Measurements from ENCODE around the gene PCP4. TPM values are rescaled to one million over a fixed set of nuclear protein-coding genes. Genes with fewer than 3 reads are reported as not detected.

The PCP4 gene
- total and polyA plus RNA-seq, 9 of the 15 experiments (the other 6 are each of a cell fraction or from before 2014, with no cell fraction given), result not detected

GRCh38 chr21:39952265-39952664 is 85.0 kb downstream of the PCP4 start (continued):
- TF ChIP-seq RBM34 (IDR thresholded peaks at IDR 0.05; ENCODE audit: borderline replicate concordance, insufficient read depth, low read length), result no peak

DNA sequence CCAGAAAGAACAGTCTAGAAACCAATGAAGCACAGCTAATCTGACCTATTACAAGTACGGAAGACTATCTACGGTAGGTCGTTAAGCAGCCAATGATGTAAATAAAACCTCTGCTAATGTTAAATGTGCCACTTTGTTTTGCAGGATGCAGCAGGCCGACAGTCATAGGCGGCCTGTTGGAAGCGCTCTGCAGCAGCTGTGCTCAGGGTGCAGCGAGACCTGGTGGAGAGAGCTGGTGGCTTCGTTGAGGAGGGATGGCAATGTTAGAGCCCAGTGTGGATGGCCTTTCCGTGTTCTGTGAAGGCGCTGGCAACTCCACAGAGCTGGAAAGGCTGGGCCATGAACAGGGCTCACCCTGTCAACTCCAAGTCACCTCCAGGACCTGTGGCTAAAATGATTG is 87.3 kb downstream of the PCP4 start:
- no peak for FAIRE-seq

More for the DNA sequence above, 87.3 kb downstream of the PCP4 start:
- H3K4me2 ChIP-seq (ENCODE audit: insufficient read depth, low read length), result no peak overlapping the region
- H3K4me1 ChIP-seq (replicated peaks in 1 of 2; ENCODE audit: control insufficient read depth in 2 of 2, insufficient read depth in 2 of 2, low read length in 2 of 2), result no peaks in the 10 kb centered on the region
- CTCF ChIA-PET (ENCODE audit: low intra/inter-chr PET ratio), result no interaction called here
- no peak overlapping the region for H3K4me3 ChIP-seq
- no peaks in the 10 kb centered on the region for H4K20me1 ChIP-seq (replicated peaks; ENCODE audit: control insufficient read depth, insufficient read depth, low read length)
- H2AFZ ChIP-seq (ENCODE audit: low read depth, low read length), result no peak overlapping the region
- no TSS peak for BruUV-seq (replicated peaks)
- H3K36me3 ChIP-seq (ENCODE audit: control insufficient read depth, insufficient read depth, low read length), result no peaks in the 10 kb centered on the region
- DNase-seq (ENCODE audit: extremely low read depth in 1 of 4, low spot score in 3 of 4), result no peak
- no peak overlapping the region for H3K9ac ChIP-seq (ENCODE audit: insufficient read depth in 1 of 2, low read depth in 2 of 2, low read length in 2 of 2)
- ATAC-seq, result no peak
- in situ Hi-C loops (cut with MboI), result no loop called here
- no peak overlapping the region for H3K27ac ChIP-seq (ENCODE audit: extremely low read depth, low read depth, low read length)
- no peaks in the 10 kb centered on the region for H3K79me2 ChIP-seq (ENCODE audit: control insufficient read depth, insufficient read depth, low read length)
- TF ChIP-seq PRPF4 (IDR thresholded peaks at IDR 0.05; ENCODE audit: insufficient read depth, low read depth, low read length, poor library complexity, severe bottlenecking) (no peak), GATA2 (CRISPR knock-in tag; IDR thresholded peaks at IDR 0.05) (no peak), ZC3H4 (CRISPR knock-in tag; IDR thresholded peaks at IDR 0.05; ENCODE audit: borderline replicate concordance) (no peak), NUFIP1 (IDR thresholded peaks at IDR 0.05; ENCODE audit: partially characterized antibody) (no peak), EHMT2 (IDR thresholded peaks at IDR 0.05) (no peak), ZNF589 (CRISPR knock-in tag; IDR thresholded peaks at IDR 0.05; ENCODE audit: low read depth) (no peak), PCBP2 (IDR thresholded peaks at IDR 0.05; ENCODE audit: low read depth, low read length, poor library complexity, severe bottlenecking) (no peak), HNRNPL (IDR thresholded peaks at IDR 0.05; ENCODE audit: low read depth, low read length) (no peak), MXI1 (IDR thresholded peaks at IDR 0.05; ENCODE audit: low read depth, low read length) (no peak), TCF3 (CRISPR knock-in tag; IDR thresholded peaks at IDR 0.05) (no peak), TARDBP (IDR thresholded peaks at IDR 0.05) (no peak), MCM2 (IDR thresholded peaks at IDR 0.05; ENCODE audit: low read depth) (no peak), ZNF354B (CRISPR knock-in tag; IDR thresholded peaks at IDR 0.05) (no peak), MECOM (CRISPR knock-in tag; IDR thresholded peaks at IDR 0.05) (no peak), DDX20 (tag; IDR thresholded peaks at IDR 0.05; ENCODE audit: low read depth) (no peak), POLR2G (IDR thresholded peaks at IDR 0.05; ENCODE audit: low read depth, low read length) (no peak), ZBTB1 (CRISPR knock-in tag; IDR thresholded peaks at IDR 0.05; ENCODE audit: borderline replicate concordance, low read depth) (no peak)
- TF ChIP-seq, protein P1, sequence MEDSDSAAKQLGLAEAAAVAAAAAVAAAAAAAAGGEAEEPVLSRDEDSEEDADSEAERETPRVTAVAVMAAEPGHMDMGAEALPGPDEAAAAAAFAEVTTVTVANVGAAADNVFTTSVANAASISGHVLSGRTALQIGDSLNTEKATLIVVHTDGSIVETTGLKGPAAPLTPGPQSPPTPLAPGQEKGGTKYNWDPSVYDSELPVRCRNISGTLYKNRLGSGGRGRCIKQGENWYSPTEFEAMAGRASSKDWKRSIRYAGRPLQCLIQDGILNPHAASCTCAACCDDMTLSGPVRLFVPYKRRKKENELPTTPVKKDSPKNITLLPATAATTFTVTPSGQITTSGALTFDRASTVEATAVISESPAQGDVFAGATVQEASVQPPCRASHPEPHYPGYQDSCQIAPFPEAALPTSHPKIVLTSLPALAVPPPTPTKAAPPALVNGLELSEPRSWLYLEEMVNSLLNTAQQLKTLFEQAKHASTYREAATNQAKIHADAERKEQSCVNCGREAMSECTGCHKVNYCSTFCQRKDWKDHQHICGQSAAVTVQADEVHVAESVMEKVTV (CRISPR knock-in tag; IDR thresholded peaks at IDR 0.05), result no peak
- TF ChIP-seq, protein P2, sequence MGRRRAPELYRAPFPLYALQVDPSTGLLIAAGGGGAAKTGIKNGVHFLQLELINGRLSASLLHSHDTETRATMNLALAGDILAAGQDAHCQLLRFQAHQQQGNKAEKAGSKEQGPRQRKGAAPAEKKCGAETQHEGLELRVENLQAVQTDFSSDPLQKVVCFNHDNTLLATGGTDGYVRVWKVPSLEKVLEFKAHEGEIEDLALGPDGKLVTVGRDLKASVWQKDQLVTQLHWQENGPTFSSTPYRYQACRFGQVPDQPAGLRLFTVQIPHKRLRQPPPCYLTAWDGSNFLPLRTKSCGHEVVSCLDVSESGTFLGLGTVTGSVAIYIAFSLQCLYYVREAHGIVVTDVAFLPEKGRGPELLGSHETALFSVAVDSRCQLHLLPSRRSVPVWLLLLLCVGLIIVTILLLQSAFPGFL (CRISPR knock-in tag; IDR thresholded peaks at IDR 0.05), result no peak
- POLR2A ChIA-PET, result interaction anchor here (0.7 to 1.2 kb wide), 2 partner anchors 19 to 1156 kb away, joined by 3 to 4 read pairs; no protein-coding TSS in a partner anchor
- under 1% methylated on average over 10 of the region's 10 CpGs for WGBS (ENCODE audit: insufficient coverage, low coverage, missing lambda C conversion rate)
- no peaks in the 10 kb centered on the region for H3K9me3 ChIP-seq (replicated peaks; ENCODE audit: control insufficient read depth, insufficient read depth, low read depth, low read length)
- no peaks in the 10 kb centered on the region for H3K9me1 ChIP-seq (ENCODE audit: control insufficient read depth, insufficient read depth, low read length)
- H3K27me3 ChIP-seq (ENCODE audit: control insufficient read depth in 2 of 2, insufficient read depth in 2 of 2, low read length in 2 of 2), result no peaks in the 10 kb centered on the region
- intact Hi-C loops (cut with micrococcal nuclease), result no loop called here

Data from K562 (cell line).